NCI-H2196 treated with DMSO at 0.1 percent for 48 hours (cell line): ENCODE data around the gene TMEM97.
A peak's percentile ranks its signal among the peaks of the same experiment; 100 is the strongest.

Experiments used
- DNase-seq: peaks from one replicate; lab custom pipeline; 2025; ENCODE audit not compliant: unreplicated experiment; lab: John Stamatoyannopoulos, UW

The TMEM97 gene

GRCh38 chr17:28315846-28316705, 2.9 kb upstream of the TMEM97 start:
- no peak for DNase-seq

GRCh38 chr17:28317099-28317965, 1.7 kb upstream of the TMEM97 start:
- DNase-seq: no peak

- no peak for DNase-seq
These were observed 838 bp upstream of the TMEM97 start for GRCh38 chr17:28317966-28318758.

- no peak for DNase-seq
These were observed 567 bp downstream of the TMEM97 start for GRCh38 chr17:28319598-28319935.

GRCh38 chr17:28320215-28321061, 1.4 kb downstream of the TMEM97 start:
- no peak for DNase-seq

GRCh38 chr17:28324267-28324745, 5.3 kb downstream of the TMEM97 start:
- no peak for DNase-seq

GRCh38 chr17:28324781-28325180, 5.8 kb downstream of the TMEM97 start:
- no peak for DNase-seq

GRCh38 chr17:28325211-28325610, 6.2 kb downstream of the TMEM97 start:
- no peak for DNase-seq

- no peak for DNase-seq
These were observed 7.1 kb downstream of the TMEM97 start for GRCh38 chr17:28326114-28326513.

- DNase-seq: no peak
These were observed 8.1 kb downstream of the TMEM97 start for GRCh38 chr17:28327031-28327607.

- DNase-seq: no peak
These were observed 8.7 kb downstream of the TMEM97 start for GRCh38 chr17:28327709-28328108.

- DNase-seq: no peak
These were observed 9.3 kb downstream of the TMEM97 start for GRCh38 chr17:28328325-28328724.

GRCh38 chr17:28330671-28331070, 11.7 kb downstream of the TMEM97 start:
- no peak for DNase-seq

GRCh38 chr17:28331891-28332420, 13.0 kb downstream of the TMEM97 start:
- no peak for DNase-seq

GRCh38 chr17:28333083-28333746, 14.2 kb downstream of the TMEM97 start:
- DNase-seq: no peak

GRCh38 chr17:28334171-28334570, 15.2 kb downstream of the TMEM97 start:
- no peak for DNase-seq

- DNase-seq: no peak
These were observed 15.7 kb downstream of the TMEM97 start for GRCh38 chr17:28334666-28335200.

- peak; percentile 89 for DNase-seq
These were observed 16.4 kb downstream of the TMEM97 start, which contains the start of the genes IFT20 and TNFAIP1 for GRCh38 chr17:28335201-28335958. TSS of gene IFT20 (minus strand) at chr17:28335472. CDS start at chr17:28331985, 3,487 bp downstream. TSS of gene TNFAIP1 (plus strand) at chr17:28335761. CDS start at chr17:28339522, 3,761 bp downstream.
